ENCODE measurements around the gene AAK1.

DNA sequence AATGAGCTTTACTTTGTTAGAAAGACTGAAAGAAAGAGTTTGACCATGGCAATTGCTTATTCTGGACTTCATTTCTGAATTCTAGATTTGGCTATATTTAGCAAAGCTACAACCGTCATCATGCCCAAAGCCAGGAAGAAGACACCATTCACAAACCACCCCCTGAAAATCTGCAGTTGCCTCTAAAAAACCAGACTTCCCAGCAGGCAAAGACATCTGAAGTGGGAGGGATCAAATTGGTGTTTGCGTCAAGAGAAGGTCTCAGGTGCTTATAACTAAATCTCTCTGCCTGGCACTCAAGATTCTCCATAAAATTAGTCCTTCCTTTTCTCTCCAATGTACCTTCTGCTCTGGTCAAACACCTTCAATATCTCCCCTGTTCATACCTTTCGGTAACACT, 5.6 kb downstream of the AAK1 start:
- TF ChIP-seq, protein P1, sequence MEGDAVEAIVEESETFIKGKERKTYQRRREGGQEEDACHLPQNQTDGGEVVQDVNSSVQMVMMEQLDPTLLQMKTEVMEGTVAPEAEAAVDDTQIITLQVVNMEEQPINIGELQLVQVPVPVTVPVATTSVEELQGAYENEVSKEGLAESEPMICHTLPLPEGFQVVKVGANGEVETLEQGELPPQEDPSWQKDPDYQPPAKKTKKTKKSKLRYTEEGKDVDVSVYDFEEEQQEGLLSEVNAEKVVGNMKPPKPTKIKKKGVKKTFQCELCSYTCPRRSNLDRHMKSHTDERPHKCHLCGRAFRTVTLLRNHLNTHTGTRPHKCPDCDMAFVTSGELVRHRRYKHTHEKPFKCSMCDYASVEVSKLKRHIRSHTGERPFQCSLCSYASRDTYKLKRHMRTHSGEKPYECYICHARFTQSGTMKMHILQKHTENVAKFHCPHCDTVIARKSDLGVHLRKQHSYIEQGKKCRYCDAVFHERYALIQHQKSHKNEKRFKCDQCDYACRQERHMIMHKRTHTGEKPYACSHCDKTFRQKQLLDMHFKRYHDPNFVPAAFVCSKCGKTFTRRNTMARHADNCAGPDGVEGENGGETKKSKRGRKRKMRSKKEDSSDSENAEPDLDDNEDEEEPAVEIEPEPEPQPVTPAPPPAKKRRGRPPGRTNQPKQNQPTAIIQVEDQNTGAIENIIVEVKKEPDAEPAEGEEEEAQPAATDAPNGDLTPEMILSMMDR (IDR thresholded peaks at IDR 0.05), result no peak
- no peak for TF ChIP-seq POLR2A (IDR thresholded peaks at IDR 0.05)

Measured in esophagus squamous epithelium (tissue), 4 donors.